NOMO-1 treated with dmso at 0.1 percent for 144 hours (cell line): ENCODE data around the gene ASXL1.
"Not testable (repeated sequence)": the region's sequence is repeated elsewhere in the genome, so short reads cannot be mapped to it uniquely, and the experiment has no call there.

Experiments used
- DNase-seq: peaks from one replicate; lab custom pipeline; 2025; ENCODE audit not compliant: unreplicated experiment; lab: John Stamatoyannopoulos, UW

ASXL1 gene

DNA sequence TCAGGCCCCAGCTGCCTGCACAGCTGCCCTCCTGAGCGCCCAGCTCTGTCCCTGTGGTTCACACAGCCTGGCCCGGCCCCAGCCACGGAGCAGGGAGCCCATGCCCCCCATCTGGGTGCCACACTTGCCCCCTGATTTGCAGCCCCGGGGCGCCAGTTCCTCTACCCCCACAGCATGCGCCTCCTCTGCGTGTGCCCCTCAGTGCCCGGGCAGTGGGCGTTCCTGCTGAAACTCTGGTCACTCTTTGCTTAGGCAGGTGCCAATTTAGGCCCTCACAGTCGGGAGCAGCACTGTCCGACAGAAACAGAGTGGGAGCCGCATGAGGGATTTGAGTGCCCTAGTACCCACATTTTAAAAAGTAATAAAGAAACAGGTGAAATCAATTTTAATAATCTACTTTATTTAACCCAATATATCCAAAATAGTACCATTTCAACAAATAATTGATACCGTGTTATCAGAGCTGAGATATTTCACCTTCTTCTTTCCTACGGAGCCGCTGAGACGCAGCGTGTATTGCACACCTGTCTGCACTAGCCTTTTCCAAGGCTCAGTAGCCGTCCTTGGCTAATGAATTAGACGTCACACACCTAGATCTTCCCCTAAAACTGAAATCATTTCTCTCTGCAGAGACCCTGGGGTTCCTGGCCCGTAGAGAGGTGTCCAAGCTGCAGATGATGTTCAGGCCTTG lies 106.4 kb downstream of the ASXL1 start:
- no peak for DNase-seq

GRCh38 chr20:32465092-32465900 lies 107.2 kb downstream of the ASXL1 start:
- DNase-seq: no peak

- not testable (repeated sequence) for DNase-seq
Observed at GRCh38 chr20:32465901-32466675, 108.0 kb downstream of the ASXL1 start.

DNA sequence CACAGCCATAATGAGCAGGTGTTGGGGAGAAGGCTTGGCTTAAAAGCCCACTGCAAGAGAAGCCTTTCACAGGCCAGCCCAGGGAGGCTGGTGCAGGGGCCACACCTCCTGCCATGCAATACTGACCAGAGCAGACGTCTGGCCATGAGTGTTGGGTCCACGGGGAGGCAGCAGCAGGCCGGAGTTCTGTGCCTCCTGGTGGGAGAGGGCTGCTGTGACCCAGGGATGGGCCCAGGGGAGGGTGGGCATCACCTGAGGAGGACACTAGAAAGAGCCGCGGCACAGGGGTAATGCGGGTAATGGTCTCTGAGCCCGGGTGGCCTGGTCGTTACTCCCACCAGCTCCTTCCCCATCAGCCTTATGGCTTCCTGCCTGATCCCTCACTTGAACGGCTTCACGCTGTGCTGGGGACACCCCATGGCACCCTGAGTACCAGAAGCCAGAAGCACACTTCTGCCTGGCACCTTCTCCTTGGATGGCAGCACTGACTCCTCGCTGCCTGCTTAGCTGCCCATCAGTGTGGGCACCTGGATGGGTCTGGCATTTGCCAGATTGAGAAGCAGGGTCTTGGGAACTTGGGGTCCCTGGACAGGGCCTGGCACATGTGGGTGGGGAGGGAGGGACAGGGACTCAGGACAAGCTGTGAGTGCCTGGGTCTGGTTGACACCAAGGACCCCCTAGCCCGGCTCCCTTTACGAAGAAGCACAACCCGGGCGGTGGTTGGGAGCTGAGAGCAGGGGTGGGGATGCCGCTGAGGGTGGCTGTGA lies 108.8 kb downstream of the ASXL1 start:
- DNase-seq: no peak

DNA sequence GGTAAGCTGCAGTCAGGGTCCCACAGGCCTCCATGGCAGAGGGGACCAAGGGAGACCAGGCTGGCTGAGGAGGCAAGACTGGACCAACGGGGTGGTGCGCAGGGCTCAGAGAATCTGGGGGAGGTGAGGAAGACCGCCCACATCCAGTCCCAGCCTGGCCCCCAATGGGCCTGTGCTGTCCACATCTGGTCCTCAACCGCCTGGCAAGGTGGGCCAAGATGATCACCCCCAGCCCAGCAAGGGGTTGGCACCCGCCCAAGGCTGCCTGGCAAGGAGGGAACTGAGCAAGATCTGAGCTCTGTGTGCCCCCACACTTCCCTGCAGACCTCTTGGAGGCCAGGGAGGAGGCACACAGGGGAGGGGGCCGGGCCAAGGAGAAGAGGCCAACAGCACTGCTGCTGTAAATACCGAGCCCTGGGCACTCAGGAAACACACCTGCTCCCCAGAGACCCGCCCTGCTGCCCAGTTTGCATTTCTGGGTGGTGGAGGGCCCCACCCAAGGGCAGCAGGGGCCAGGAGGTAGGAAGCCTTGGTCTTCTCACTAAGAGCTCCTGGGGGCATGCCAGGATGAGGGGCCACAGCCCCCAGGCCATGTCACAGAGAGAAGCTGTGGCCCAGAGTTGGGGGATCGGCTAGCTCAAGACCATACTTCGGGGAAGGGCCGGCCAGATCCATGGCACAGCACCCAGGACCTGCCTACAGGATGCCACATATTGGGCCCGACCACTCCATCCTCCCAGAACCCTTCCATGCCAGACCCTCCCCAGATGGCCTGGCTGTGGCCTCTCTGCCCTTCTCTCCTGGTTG lies 109.6 kb downstream of the ASXL1 start:
- DNase-seq: no peak

DNA sequence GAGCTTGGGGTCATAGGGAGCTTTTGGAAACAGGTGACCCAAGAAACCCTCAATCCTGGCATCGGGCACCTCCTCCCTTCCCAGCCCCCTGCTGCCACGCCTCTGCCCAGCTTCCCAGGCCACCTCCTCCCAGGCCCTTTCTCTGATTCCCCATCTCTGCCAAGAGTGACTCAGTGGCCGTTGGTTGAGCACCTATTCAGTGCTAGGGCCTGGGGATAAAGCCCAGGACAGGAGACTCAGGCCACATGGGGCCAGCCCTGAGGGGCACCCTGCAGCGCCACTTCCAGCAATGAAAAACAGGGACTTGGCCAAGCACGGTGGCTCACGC lies 110.1 kb downstream of the ASXL1 start:
- no peak for DNase-seq

DNA sequence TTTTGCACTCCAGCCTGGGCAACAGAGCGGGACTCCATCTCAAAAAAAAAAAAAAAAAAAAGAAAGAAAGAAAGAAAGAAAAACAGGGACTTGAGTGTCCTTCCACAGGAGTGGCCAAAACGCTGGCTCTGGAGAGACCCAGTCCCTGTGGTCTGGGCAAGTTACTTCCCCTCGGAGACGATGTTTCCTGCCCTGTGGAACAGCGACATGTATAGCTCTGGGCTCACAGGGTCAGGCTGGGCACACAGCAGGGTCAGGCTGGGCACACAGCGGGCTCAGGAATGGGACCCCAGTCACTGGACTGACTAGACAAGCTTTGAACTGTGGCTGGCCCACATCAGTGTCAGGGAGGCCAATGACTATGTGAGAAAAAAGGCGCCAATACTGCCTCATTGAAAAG lies 110.7 kb downstream of the ASXL1 start:
- DNase-seq: no peak

- DNase-seq: no peak
Observed at GRCh38 chr20:32470025-32470861, 112.1 kb downstream of the ASXL1 start.

- DNase-seq: no peak
Observed at GRCh38 chr20:32470940-32471339, 112.8 kb downstream of the ASXL1 start.

- no peak for DNase-seq
Observed at GRCh38 chr20:32472581-32473207, 114.6 kb downstream of the ASXL1 start.

GRCh38 chr20:32473231-32474008 lies 115.3 kb downstream of the ASXL1 start:
- no peak for DNase-seq

GRCh38 chr20:32474009-32474716 lies 116.0 kb downstream of the ASXL1 start:
- DNase-seq: no peak

GRCh38 chr20:32474717-32474966 lies 116.5 kb downstream of the ASXL1 start:
- no peak for DNase-seq

DNA sequence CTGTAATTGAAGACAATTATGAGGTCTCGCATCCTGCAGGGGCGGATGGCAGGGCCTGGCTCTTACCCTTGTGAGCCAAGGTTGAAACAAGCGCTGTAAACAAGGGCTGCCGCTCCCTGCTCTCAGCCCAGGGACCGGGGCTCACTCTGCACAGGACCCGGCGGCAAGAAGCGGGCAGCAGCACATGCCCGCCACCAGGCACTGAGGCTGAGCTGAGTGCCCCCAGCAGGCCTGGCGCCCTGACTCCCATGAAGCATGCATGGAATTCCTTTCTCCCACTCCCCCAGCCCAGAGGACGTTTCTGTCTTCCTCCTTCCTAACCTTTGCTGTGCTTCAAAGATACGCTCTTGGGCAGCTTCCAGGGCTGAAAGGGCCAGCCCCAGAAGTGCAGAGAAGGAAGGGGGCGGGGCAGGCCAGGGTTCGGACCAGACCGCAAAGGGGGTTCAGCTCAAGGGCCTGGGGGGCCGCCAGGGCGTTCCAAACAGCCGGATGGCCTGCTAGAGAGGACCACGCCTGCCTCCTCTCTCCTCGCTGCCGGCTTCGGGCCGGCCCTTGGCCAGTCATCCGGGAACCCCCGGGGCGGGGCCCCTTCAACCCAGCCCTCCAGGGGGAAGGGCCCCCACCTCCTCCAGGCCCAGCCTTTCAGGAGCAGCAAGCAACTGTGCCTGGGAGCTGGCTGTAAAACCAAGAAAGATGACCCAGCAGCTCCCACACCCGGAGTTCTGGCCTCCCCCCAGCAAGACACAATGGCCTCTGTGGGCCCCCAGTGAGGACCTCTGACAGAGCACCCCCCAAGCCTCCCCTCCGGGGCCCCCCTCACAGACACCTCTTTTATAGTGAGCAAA lies 117.1 kb downstream of the ASXL1 start:
- DNase-seq: no peak

DNA sequence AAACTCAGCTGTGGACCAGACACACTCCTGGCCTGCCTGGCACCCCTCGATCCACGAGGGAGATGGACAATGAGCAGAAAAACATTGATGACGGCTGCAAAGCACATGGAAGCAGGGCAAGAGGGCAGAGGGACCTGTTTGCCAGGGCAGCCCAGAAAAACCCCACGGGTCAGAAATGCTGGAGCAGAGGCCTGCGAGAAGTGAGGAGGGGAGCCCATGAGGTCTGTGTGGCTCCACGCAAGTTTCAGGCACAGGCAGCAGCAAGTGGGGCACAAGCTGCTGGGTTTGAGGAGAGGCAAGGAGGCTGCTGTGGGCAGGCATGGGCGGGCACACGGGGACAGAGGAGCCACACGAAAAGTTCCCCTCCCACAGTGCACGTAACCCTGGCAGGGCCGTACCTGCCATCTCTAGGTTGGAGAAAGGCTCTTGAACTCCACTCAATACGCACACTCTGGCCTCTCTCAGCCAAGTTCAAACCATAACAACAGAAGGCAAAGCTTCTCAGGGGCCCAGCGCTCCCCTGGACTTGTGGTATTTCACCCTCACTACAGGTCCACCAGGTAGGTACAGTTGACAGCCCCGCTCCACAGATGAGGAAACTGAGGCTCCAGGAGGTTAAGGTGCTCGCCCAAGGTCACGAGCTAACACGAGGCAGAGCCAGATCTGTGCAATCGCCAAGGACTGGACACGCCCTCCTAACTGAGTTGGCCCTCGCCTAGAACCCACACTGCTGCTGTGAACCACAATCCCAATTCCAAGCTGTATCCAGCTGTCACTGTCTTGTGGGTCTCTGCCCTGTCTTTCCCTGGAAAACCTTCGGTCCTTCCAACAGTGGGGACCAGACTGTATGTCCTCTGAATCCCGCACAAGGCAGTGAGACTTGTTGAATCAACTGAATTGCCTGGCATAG lies 118.8 kb downstream of the ASXL1 start:
- DNase-seq: no peak
